ENCODE data around the gene RBBP7.

GRCh38 chrX:16814597-16814996 is 55.6 kb downstream of the RBBP7 start:
- TF ChIP-seq CTCF (IDR thresholded peaks at IDR 0.05) (no peak), ZFX (IDR thresholded peaks at IDR 0.05; ENCODE audit: borderline replicate concordance) (no peak)
